HG02610 (cell line): Measurements from ENCODE around the gene COX6A1.
A peak's percentile ranks its signal among the peaks of the same experiment; 100 is the strongest.

ENCODE experiments used
- ATAC-seq: cut with Tn5 transposase; IDR thresholded peaks from one replicate; pipeline ENCODE4 v1.9.1; 2021; ENCODE audit warnings: mild to moderate bottlenecking, moderate library complexity; ENCODE audit not compliant: unreplicated experiment

COX6A1 gene

DNA sequence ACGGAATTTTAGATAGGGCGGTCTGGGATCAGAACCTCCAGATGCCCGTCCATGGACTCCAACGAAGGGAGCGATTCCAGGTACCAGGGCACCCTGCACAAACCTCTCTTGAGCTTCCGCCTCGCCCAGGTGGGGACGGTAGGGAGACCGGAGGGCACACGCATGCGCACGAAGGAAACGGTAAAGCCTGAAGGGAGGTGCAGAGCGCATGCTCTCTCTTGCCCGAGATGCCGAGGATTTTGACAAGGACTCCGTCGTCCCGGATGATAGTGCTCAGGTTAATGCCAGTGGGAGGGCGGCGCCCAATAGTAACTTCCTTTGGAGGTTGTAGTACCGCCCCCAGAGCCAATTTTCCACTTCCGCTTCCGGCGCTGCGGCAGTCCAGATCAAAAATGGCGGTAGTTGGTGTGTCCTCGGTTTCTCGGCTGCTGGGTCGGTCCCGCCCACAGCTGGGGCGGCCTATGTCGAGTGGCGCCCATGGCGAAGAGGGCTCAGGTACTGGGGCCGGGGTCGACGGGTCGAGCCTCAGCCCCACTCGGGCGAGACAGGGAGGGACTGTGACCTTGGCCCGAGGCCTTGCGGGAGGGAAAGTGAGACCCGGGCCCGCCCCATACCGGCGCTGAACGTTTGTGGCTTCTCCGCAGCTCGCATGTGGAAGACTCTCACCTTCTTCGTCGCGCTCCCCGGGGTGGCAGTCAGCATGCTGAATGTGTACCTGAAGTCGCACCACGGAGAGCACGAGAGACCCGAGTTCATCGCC is at the start of gene COX6A1:
COX6A1 (plus strand) TSS at position 379 of the 760 bp plus-strand sequence; CDS start at position 393, 14 bp downstream.
- peak; percentile 94 for ATAC-seq

DNA sequence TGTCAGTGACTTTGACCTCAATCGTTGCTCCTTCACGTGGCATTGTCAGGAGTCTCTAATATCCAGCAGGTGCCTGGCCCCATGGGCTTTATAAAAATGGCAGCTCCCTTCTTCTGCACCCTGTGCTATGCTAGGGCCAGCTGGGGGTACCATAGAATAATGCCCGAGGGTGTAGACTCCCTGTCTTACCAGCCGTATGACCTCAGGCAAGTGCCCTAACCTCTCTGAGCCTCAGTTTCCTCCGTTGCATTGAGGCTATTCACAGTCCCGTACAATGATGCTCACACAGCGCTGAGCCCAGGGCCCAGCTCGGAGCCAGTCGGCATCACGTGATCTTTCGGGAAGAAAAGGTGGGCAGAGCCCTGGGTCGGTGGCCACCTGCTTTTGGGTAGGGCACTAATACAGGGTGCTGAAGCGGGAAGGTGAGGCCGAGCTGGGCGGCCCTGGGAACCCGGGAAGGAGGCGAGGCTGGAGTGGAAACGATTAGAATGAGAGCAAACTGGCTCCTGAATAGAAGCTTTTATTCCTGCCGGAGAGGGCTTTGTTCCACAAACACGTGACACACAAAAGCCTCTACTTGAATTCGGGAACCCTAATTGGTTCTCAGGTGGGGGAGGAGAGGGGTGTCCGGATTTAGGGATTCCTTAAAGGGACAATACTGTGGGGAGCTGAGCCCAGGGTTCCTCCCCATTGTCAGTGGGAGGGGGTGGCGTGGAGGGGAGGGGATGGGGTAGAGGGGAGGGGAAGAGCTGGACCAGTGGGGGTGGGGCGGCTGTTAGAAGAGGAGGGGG is 49.0 kb upstream of the COX6A1 start:
- no peak for ATAC-seq

DNA sequence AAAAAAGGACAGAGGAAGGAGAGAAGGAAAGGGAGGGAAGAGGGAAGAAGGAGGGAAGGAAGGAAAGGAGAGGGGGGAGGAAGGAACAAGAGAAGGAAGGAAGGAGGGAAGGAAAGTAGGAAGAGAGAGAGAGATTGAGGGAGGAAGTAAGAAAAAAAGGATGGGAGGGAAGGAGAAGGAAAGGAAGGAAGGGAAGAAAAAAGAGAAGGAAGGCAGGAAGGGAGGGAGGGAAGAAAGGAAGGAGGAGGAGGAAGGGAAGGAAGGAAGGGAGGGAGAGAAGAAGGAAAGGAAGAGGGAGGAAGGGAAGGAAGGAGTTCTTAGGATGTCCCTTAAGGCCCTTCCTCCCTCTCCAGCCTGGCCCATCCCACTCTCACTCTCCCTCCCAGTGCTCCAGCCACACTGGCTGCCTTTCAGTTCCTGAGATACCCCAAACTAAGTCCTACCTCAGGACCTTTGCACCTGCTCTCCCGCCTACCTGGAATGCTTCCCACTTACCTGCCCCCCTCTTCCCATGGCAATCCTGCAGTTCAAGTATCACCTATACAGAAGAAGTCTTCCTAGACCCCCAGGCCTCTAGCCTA is 47.3 kb upstream of the COX6A1 start:
- ATAC-seq = no peak

DNA sequence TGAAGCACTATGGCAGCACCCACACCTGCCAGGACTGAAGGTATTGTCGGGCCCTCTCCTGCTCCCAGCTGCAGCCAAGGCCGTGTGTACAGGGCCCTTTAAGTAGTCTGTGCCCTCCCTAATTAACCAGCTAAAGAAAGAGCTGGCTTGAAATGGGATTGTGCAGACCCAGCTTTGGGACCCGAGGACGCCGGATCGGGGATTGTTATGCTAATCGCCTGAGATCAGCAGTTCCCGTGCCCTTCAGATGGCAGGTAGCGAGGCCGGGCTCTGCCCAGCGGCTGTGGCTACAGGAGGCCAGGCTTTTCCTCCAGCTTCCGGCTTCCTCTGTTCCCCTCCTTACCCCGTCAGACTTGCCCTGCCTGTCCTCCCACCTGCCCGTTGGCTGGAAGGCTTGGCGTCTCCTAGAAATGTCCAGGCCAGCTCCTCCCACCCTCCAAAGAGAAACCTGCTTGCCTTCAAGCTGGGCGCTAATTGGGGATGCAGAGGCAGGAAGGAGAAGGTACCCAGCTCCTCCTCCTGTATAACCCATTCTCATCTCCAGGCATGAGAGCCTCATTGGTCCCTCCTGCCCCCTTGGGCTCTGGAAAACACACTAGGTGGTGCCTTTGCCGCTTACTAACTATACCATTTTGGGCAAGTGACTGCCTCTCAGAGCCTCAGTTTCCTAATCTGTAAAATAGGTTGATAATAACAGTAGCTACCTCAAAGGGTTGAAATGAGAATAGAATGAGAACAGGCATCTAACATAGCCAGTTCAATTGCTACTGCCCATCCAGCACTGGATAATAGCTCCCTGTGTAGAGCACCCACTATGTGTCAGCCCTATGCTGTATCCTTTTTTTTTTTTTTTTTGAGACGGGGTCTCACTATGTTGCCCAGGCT is 43.2 kb upstream of the COX6A1 start:
- no peak for ATAC-seq

DNA sequence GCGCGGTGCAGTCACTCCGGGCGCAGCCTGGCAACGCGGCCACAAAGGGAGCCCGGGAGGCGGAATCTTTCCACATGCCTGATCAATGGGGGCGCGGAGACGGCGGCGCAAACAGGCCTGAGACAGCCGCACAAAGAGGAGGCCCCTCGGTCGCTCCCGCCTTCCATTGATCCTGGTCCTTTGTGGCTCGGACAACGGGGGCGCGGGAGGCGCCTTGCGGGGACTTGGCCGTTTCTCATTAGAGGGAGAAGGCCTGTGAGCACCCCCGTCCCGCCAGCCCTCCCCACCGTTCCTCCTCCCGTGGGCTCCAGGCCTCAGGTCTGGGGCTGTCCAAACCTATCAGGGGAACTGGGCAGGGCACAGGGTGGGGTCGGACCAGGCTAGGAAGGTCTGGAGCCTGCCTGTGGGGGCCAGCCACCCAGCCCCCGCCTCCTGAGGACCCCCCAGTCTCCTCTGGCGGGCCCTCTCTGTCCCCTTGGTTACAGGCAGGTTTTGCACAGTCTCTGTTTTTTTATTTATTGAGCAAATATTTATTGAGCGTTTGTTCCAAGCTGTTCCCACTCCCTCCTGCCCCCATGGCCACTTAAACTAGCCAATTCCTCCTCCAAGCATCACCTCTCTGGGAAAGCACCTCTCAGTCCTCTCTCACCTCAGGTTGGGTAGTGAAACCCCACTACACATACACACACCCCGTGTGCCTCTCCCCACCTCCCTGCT is 39.9 kb upstream of the COX6A1 start:
- no peak for ATAC-seq

DNA sequence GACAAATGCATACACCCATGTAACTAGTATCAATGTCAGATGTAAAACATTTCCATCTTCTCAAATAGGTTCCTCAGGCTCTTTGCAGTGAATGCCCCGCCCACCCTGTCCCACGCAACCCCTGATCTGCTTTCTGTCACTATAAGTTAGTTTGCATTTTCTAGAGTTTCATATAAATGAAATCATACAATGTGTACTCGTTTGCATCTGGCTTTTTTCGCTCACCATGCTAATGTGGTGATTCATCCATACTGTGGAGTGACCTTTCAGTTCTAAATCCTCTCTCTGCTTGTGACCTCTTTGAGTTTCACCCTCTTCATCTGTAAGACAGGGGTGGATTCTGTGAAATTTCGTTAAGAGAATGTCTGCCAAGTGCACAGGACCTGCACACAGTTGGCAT is 38.4 kb upstream of the COX6A1 start:
- no peak for ATAC-seq

DNA sequence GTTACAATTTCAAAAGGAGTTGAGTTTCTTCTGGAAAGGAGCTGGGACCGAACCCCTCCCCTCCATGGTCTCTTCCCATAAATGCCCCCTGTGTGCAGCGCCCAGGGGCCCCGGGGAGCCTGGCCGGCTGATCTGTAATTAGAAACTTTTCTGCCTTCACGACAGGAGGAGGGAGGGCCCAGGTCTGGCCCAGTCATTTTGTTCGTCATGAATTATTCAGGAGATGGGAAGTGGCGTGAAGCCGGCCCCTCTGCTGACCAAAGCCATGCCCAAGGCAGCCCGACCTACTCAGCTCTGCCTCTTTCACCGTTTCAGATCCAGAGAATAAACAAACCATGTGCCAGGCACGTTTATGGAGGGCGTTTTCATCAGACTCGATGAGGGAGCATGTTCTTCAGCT is 35.7 kb upstream of the COX6A1 start:
- ATAC-seq = no peak

DNA sequence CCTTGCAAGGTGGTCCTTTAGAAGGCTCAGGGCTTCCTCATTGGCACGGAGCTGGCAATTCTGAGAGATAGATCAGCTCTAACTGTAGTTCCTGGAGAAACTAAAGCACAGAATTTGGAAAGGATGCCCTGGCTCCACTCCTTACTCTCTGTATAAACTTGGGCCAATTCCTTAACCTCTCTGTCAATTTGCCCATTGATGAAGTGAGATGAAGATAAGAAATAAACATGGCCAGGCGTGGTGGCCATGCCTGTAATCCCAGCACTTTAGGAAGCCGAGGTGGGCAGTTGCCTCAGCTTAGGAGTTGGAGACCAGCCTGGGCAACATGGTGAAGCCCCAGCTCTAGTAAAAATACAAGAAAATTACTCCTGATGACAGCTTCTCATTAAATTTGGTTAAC is 34.0 kb upstream of the COX6A1 start:
- ATAC-seq = no peak

DNA sequence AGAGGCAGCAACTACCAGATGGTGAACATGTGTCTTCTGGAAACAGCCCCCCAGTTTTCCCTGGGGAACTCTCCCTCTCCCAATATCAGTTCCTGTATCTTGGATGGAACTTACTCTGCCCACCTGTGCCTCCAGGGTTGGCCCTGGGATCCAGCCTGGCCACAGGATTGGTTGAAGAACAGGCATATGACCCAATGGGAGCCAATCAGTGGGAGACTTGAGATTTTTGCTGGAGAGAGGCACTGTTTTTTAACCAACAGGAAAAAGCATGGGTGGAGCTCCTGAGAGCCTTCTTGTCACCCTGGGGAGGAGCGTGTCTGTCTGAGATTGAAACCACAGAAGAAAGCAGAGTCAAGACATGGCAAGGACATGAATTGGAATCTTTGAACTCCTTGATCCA is 33.6 kb upstream of the COX6A1 start:
- no peak for ATAC-seq

DNA sequence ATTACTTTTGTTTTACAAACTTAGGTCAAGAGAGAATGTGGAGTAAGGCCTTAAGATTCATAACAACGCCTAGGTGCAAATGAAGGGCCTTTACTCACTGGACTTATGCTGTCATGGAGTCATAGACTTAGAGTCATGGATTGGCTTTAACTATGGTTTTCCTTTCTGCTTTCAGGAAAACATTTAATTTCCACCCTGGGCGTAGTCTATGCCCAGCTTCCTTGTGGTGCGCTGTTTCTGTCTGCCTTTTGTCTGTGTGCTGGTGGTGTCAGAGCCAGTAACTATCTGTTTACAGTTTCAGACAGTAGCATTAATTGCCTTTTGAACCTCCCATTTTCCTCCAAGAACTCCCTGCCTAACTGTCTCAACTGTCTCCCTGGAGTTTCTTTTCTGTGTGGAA is 31.8 kb upstream of the COX6A1 start:
- no peak for ATAC-seq

DNA sequence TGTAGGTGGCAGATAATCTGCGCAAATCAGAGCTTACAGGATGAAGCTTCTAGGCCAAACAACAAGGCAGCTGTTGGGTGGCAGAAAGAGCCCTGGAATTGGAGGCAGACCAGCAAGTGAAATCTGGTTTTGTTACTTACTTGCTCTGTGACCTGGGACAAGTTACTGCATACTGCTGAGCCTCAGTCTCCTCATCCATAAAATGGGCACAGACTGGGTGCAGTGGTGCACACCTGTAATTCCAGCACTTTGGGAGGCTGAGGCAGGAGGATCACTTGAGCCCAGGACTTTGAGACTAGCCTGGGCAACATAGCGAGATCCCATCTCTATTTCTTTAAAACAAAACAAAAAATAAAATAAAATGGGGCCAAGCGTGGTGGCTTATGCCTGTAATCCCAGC is 31.4 kb upstream of the COX6A1 start:
- ATAC-seq = no peak

DNA sequence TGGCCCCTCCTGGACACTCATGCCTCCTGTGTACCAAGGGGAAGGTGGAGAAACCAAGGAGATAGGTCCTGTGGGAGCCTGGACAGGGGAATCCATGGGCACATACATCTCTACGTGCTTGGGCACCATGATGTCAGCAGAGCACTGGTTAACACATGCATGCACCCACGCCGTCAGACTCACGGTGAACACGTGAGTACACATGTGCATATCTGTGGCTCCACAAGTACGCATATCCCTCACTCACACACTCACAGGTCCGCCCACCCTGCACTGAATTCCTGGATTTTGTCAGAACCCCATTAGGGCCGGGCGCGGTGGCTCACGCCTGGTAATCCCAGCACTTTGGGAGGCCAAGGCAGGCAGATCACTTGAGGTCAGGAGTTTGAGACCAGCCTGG is 29.1 kb upstream of the COX6A1 start:
- no peak for ATAC-seq

DNA sequence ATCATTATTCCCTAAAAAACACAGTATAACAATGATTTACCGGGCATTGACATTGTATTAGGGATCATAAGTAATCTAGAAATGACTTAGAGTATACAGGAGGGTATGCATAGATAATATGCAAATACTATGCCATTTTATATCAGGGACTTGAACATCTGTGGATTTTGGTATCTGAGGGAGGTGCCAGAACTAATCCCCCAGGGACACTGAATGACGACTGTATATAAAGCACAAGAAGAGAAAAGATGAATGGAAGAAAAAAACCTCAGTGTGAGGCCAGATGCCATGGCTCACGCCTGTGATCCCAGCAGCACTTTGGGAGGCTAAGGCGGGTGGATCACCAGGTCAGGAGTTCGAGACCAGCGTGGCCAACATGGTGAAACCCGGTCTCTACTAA is 25.5 kb upstream of the COX6A1 start:
- ATAC-seq = no peak

DNA sequence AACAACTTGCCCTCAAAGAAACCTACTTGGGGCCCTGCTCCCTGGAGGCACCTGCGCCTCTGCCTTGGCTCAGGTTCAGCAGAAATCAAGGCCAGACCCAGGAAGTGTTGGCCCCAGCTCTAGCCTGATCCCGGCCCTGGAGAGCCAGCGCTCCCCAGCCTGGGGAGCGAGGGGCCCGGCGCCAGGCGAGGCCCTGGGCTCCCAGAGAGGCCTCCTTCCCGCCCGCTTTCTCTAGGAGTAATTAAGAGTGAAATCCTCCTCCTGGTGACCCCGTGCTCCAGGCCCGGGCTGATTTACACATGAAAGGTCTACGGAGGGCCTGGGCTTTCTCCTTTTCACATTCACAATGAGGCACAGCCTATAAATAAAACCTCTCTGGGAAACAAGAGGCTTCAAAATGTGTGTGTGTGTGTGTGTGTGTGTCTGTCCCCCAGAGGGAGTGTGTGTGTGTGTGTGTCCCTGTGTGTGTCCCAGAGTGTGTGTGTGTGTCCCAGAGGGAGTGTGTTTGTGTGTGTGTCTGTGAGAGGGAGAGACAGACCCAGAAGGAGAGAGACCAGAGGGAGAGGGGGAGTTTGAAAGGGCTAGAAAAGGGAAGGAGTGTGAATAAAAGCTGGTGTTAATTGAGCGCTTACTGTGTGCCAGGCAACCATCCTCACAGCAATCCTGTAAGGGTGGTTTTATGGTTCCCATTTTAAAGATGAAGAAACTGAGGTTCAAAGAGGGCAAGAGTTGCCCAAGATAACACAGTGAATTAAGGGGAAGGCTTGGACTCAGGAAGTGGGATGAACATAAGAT is 23.8 kb upstream of the COX6A1 start:
- ATAC-seq = no peak

DNA sequence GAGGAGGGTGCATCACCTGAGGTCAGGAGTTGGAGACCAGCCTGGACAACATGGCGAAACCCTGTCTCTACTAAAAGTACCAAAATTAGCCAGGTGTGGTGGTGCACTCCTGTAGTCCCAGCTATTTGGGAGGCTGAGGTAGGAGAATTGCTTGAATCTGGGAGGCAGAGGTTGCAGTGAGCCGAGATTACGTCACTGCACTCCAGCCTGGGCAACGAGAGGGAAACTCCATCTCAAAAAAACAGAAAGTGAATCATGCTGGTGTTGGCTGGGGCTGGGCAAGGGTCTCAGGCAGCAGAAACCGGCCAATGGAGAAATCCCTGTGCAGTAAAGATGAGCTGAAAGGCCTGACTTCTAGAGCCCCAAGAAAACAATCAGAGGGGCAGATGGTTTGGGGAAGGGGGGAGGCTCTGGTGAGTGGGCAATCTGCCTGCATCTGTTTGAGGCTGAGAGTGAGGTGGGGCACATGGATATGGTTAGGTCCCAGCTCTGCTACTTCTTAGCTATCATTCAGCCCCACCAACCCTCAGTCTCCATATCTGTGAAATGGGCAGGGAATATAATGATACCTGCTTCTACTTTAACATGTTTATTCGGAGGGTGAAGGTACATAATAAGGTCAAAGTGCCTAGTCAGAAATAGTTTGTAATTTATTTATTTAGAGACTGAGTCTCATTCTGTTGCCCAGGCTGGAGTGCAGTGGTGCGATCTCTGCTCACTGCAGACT is 21.3 kb upstream of the COX6A1 start:
- ATAC-seq = no peak

DNA sequence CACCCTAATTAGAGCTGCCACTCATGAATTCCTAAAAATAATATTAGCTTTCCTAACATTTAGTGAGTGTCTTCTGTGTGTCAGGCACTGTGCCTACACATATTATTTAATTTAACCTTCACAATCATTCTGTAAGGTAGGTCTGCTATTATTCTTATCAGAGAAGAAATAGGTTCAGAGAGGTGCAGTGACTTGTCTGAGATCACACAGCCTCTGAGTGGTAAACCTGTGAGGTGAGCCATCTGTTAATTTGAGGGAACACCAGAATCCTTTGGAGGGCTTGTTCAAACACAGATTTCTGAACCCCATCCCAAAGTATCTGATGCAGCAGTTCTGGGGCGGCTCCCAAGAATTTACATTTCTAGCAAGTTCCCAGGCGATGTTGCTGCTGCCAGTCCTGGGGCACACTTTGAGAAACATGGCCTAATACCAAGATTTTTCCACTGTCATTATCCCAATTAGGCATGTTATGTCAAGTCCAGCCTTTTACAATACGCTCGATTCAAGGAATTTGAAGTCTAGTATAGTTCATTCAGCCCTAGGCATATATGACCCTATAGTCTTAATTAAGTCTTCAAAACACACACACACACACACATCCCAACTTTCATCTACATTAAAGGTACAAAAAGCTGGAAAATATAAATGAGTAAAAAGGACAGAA is 19.9 kb upstream of the COX6A1 start:
- ATAC-seq = no peak

DNA sequence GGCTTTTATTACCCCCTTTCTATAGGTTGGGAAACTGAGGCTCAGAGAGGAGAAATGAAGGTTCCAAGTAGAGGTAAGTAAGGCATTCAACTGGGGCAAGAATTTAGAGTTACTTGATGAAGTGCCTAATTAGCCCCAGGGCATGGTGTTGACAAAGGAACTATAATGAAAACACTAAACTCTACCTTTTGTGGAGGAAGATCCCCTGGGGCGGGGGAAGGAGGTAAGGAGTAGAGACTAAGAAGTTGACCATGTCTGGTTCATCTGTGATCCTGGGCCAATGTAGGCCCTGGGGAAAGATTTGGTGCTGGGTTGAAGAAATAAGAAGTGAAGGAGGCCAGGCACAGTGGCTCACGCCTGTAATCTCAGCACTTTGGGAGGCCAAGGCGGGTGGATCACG is 16.2 kb upstream of the COX6A1 start:
- ATAC-seq = no peak

DNA sequence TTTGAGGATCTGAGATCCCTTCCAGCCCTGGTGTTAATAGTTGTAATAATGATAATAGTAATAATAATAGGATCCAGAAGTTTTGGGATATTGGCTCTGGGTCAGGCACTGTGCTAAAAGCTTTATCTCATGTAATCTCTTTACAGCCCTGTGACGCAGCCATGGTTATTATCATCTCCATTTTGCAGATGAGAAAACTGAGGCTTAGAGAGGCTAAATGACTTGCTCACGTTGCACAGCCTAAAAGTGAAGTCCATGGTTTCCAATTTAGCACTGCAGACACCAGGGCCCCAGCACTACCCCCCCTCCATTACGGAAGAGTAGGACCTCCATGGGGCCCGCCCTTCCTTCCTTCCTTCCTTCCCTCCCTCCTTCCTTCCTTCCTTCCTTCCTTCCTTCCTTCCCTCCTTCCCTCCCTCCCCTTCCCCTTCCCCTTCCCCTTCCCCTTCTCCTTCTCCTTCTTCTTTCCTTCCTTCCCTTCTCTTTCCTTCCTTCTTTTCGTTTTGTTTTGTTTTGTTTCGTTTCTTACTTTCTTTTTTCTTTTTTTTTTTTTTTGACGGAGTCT is 14.9 kb upstream of the COX6A1 start:
- ATAC-seq = no peak
